Stimulated activated CD4-positive, alpha-beta T cell treated with anti-CD3 and anti-CD28 coated beads, Interleukin-2, amount 100 ng/mL, for 24 hours (primary cell): ENCODE data around the gene HES5.

Experiments used
- DNase-seq, 2 donors: peaks; one replicate each; pipeline ENCODE4 v3.0.0-alpha.2; 2020

The HES5 gene

DNA sequence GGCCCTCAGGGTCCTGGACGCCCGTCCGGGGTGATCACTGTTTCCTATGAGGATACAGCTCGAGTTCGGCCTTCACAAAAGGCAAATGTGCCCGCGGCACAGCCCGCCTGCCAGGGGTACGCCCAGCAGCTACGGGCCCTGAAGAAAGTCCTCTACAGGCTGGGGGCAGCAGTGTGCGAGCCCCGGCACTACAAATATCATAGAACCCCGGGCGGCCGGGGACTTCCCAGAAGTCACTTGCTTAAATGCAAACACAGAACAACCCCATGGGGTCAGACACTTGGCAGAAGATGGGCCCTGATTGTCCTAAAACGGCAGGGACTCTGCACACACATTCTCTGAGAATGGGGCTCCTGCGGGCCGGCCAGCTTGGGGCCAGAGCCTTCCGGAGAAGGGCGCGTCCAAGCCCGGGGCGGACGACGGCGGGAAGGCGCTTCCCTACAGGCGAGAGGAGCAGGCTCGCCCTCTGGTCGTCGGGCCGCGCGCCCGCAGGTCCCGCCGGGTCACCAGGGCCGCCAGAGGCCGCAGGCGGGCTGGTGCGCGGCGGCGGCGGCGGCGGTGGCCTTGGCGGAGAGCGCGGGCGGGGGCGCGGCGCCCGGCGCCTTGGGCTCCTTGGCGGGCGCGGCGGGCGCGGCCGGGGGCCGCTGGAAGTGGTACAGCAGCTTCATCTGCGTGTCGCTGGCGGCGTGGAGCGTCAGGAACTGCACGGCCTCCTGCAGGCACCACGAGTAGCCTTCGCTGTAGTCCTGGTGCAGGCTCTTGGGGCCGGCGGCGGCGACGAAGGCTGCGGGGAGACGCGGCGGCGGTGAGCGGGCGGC lies 888 bp downstream of the HES5 start:
- DNase-seq: peak in 1 of 2 donors; percentile 59

DNA sequence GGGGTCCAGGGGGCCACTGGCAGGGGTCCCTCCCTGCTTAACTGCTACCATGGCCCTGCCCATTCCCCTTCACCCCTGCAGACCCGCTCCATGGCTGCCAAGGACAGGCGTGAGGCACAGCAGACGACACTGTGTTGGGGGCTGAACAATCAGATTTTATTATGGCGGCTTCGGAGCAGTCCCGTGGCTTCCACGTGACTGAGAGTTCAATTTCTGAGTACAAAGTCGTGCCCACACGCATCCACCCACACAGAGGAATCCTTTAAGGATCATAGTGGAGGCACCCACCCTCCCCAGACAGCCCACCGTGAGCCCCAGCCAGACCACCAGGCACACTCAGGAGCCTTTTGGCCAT lies 1.5 kb downstream of the HES5 start:
- no peak for DNase-seq

GRCh38 chr1:2528016-2528415 lies 2.0 kb downstream of the HES5 start:
- DNase-seq: no peak

DNA sequence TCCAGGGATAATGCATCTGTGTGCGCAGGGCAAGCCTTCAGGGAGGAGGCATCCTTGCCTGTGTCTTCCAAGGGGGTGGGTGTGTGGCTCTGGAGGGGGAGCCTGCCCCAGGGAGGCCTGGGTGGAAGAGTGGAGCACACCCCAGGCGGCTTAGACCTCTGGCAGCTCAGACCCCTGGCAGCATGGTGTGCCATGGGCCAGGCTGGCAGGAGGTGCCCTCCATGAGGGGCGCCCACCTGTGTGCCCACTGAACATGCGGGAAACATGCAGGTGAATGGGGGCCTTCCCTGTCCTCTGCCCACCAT lies 2.6 kb downstream of the HES5 start:
- DNase-seq: no peak

- peak; percentile 73 for DNase-seq
Measured at GRCh38 chr1:2526824-2527555, 3.1 kb downstream of the HES5 start.

DNA sequence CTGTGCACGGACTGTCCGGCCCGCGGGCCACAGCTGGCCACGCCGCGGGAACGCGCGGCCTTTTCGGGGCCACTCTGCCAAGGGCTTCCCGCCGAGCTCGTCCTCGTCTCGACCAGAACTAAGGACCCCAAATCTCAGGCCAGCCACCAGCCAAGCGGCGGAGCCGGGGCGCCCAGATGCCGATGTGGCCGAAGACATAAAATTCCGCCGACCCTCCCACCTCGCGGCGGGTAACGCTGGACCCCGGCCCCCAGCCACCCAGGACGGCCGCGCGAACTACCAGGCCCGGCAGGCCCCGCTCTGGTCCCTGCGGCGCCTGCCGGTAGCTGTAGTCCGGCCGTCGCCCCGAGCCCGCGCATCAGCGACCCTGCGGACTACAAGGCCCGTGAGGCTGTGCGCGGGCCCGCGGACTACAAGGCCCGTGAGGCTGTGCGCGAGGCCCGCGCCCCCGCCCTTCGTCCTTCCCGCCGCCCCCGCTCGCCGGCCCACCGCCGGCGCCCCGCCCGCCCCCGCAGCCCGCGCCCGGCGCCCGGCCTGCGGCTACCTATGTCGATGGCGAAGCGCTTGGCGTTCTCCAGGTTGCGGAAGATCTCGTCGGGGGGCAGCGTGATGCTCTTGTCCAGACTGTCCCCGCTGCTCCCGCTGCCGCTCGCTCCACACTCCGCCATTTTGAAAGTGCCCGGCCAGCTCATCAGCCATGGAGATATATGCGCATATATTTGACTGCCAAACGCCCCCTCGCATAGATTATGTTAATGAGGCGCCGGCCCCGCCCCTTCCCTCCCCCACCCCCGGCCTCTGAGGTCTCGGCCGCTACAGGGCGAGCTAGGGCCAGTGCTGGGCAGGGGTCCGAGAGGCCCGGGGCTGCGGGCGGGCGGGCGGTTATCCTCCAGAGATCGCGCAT lies 3.9 kb downstream of the HES5 start, which contains the start of gene PANK4:
PANK4 (minus strand) TSS at position 677 of the 904 bp plus-strand sequence; CDS start at position 668, 9 bp downstream.
- peak; percentile 89 to 91 for DNase-seq

- DNase-seq: no peak
Measured at GRCh38 chr1:2525572-2525919, 4.5 kb downstream of the HES5 start.

DNA sequence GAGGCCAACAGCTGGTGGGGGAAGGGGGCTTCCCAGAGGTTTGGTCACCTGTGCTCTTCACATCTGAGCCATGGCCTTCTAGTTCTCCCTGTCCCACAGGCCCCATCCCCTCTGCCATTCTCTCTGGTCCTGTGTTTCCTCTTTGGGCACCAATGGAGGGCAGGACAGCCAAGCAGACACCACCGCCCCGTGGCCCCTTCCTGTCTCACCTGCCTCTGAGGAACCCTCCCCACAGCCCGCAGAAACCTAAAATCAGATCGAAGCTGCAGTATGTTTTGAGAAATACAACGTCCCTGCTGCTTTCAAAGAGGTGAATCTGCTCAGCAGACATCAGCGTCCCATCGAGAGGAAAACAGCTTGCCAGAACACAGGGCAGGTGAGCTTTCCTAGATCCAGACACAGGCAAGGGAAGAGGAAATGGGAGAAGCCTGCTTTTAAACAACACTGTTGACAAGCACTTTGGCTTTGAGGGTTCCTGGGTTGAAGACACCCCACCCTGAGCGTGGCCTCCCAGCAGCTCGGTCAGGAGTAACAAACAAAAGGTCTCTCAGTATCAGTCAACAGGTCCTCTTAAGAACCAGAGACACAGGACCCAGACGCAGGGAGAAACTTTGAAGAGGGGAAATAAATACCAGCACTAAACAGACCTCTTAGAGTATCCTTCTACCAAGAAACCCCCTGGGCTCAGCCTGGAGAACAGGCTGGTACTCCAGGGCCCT lies 6.0 kb downstream of the HES5 start:
- peak in 1 of 2 donors; percentile 39 for DNase-seq

GRCh38 chr1:2523191-2523890 lies 6.7 kb downstream of the HES5 start:
- DNase-seq: peak in 1 of 2 donors; percentile 35

DNA sequence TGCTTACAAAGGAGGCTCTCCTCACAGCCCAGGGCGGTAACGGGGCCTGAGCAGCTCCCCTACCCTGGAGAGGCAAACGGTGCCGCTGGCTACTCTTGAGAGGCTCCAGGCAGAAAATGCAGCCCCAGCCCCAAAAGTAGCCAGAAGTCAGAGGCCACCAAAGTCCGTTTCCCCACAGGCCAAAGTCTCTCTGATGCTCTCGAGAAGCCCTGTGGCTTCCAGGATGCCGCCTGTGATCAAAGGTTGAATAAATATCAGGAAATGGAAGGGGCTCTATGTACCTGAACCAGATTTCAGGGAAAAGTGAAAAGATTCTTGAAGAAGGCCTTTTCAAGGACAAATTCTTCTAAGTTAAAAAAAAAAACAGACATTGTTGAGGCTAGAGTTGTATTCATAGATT lies 7.8 kb downstream of the HES5 start:
- no peak for DNase-seq

DNA sequence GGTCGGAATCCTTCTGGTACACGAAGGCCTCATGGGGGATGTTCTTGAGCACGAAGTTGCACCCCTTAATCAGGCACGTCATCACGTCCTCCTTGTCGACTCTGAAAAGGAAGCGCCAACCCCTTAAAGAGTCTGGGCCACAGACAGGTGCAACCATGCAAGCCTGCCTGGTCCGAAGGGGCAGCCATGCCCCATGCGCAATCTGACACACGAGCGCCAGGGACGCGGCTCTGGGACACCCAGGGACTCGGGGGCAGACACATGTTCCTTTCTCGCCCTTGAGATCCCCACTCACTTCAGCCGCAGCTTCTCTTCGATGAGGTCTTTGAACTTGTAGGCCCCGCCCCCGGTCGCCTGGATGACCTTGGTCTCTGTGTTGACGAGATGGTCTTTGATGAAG lies 9.3 kb downstream of the HES5 start:
- no peak for DNase-seq

DNA sequence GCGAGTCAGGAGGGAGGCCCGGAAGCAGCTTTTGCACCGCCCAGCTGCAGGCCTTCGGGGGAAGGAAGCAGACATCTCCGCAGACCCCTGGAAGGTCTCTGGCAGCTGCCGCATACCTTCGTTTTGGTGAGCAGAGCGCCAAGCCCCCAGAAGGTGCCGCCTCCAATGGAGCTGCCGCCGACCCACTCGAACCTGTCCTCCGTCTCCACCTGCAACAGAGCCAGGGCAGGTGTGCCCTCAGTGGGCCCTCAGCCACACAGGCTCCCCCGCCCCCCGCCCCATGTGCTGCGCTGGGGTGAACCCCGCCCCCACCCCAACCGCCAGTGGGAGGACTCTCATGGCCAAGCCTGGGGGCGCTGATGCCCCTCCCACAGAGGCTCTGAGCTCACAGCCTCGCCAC lies 9.9 kb downstream of the HES5 start:
- DNase-seq: no peak

DNA sequence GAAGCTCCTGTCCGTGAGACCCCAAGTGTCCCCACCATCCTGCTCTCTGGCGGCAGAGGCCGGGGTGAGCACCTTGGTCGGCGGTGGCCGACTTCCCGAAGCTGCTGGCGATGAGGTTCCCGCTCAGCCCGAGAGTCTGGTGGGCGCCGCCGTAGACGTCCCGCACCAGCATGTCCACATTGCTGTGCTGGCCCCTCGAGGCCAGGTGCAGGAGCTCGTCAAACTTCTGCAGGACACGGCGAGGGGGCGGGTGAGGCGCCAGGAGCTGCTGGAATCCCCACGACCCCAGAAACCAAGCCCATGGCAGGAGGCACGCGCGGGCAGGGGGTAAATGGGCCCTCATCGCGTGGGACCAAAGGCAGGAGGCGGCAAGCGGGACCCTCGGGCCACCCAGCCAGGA lies 10.3 kb downstream of the HES5 start:
- DNase-seq: no peak

GRCh38 chr1:2519029-2519685 lies 10.9 kb downstream of the HES5 start:
- DNase-seq: no peak

- no peak for DNase-seq
Measured at GRCh38 chr1:2518528-2518927, 11.5 kb downstream of the HES5 start.

GRCh38 chr1:2517966-2518365 lies 12.1 kb downstream of the HES5 start:
- DNase-seq: no peak

GRCh38 chr1:2516946-2517345 lies 13.1 kb downstream of the HES5 start:
- no peak for DNase-seq

GRCh38 chr1:2516124-2516523 lies 13.9 kb downstream of the HES5 start:
- no peak for DNase-seq

DNA sequence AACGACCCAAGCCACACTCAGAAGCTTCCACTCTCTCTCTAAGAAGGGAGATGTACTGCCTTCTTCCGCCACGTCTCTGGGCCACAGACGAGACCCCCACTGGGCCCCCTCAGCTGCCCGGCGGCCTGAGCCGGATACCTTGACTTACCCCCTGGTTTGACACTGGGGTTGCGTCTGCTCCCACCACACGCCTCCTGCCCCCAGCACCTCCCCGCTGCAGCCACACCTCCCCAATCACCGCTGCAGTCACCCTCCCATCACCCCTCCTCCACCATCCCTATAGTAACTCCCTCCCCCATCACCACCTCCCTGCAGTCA lies 14.3 kb downstream of the HES5 start:
- DNase-seq: no peak

DNA sequence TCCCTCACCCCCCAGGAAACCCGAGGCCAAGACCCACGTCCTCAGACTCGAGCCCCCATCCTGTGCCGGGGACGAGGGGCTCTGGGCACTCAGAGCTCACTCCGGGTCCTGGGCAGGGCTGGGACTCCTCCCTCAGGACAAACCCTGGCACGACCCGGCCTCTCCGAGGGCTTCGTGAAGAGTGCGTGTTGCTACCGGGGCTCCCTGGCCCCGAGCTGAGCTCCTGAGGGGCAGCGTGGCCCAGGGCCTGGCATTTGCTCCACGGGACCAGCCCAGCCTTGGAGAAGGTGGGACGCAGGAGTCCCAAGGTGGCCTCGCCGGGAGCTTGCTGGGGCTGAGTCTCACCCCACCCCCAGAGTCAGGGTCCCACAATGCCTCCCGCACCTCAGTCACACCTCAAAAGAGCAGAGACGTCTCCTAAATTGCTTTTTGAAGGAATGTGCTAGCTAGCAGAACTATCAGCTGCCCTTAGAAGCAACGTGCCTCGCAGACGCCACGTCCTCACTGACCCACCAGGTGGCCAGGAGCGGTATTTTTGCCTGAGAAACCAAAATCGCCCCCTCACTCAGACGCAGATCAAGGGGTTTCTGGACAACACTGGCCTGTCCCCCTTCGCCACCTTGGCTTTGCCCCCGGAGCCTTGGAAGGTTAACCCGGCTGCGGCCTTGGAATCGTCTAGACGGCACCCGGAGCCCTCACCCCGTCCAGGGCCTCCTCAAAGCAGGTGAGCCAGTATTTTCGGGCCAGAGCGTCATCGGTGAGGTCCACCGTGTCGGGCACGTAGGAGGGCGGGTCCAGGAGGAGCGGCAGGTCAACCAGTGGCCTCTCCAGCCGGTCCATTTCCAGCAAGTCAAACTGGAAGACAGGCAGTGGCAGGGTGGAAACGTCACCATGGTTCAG lies 14.9 kb downstream of the HES5 start:
- DNase-seq: no peak
